GM21515 (cell line): ENCODE data around the gene ANKH.
"Not testable (repeated sequence)": the region's sequence is repeated elsewhere in the genome, so short reads cannot be mapped to it uniquely, and the experiment has no call there.

Experiments
- ATAC-seq: cut with Tn5 transposase; IDR thresholded peaks from one replicate; pipeline ENCODE4 v1.9.1; 2021; ENCODE audit not compliant: unreplicated experiment

The ANKH gene

GRCh38 chr5:14884062-14884612 is 12.6 kb upstream of the ANKH start:
- no peak for ATAC-seq

DNA sequence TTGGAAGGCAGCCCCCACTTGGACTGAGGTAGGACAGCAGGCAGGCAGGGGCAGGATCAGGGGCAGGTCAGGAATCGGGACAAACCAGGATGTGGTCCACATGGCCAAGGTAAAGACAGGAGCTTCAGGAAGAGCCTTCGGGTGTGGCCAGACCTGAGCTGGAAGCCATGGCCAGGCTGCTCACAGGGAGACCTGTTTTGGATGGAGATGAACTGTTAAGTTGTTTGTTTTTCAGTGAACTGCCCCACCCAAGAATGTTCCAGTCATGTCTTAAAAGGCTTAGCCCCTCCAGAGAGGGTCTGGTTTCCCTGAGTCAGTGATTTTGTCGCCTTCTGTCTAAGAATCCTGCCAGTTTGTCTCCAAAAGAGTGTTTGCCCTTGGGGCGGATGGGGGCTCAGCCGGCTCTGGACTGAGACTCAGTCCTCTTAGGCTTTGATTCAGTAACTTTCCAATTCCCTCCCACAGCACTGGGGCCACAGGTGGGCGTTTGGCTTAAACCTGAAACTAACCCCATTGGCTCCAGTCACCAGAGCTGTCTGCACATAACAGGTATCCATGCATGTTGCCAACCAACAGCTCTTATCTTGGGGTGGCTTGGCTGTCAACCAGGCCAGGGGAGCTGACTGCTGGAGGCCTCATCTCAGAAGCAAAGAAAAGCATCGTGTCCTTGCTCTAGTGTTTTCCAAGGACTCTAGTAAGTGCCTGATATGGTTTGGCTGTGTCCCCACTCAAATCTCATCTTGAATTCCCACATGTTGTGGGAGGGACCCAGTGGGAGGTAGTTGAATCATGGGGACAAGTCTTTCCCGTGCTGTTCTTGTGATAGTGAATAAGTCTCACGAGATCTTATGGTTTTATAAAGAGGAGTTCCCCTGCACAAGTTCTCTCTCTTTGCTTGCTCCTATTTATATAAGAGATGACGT is 11.3 kb upstream of the ANKH start:
- ATAC-seq = no peak

DNA sequence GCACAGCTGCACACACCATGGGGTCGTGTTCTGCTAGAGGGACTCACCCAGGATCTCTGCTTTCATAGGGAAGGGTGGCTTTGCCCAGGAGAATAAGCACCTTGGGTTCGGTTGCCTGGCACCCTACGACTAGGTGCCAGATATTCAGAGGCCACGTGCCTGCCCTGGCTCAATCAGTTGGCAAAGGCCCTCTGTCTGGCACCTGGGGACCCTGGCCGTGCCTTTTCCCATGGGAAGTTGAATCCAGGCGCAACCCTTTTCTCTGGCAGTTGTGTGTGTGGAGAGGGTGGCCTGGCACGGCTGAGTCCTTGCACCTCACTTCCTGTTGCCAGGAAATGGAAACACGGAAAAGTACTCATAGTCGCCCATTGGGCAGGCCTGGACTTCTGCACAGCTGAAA is 10.2 kb upstream of the ANKH start:
- ATAC-seq = no peak

DNA sequence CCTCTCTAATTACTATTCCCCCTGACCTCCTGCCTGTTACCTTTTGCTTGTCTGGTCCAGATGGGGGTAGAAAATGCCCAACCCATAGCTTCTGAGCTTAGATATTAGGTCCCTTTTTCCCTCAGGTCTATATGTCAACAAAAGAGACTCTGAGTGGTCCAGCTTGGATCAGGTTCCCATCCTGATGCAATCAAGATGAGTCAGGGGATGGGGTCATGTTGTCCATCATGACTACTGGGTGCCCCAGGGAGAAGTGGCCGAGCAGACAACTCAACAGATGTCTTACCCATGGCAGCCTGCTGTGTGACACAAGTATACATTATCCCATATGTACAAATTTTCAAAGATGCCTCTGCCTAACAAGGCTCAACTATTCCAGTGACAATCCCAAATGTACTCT is 9.1 kb upstream of the ANKH start:
- ATAC-seq = no peak

- ATAC-seq = no peak
Observed at GRCh38 chr5:14879937-14880589, 8.5 kb upstream of the ANKH start.

- ATAC-seq = no peak
Observed at GRCh38 chr5:14879393-14879792, 7.8 kb upstream of the ANKH start.

DNA sequence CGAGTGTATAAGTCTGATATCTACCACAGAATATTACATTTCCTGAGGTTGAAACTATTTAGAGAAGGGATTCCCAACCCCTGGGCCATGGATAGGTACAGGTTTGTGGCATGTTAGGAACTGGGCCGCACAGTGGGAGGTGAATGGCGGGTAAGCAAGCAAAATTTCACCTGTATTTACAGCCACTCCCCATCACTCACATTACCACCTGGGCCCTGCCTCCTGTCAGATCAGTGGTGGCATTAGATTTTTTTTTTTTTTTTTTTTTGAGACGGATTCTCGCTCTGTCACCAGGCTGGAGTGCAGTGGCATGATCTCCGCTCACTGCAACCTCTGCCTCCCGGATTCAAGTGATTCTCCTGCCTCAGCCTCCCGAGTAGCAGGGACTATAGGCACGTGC is 6.6 kb upstream of the ANKH start:
- ATAC-seq = not testable (repeated sequence)

DNA sequence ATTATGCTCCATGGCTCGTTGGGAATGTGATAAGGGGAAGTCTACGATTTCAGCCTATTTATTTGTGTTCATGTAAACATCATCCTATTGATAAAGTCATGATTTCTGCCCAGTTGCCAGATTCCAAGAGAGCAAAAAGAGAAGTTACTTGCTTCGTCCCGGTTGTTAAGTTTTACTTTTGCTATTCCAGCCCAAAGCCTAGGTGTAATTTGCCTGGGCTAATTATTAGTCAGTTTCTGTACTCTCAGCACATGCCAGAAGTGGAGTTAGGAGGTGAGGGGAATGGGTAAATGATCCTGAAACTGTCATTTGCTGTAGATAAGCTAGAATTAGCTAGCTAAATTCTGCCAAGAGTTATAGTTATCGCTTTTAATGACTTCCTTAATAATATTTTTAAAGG is 4.5 kb upstream of the ANKH start:
- ATAC-seq = no peak

DNA sequence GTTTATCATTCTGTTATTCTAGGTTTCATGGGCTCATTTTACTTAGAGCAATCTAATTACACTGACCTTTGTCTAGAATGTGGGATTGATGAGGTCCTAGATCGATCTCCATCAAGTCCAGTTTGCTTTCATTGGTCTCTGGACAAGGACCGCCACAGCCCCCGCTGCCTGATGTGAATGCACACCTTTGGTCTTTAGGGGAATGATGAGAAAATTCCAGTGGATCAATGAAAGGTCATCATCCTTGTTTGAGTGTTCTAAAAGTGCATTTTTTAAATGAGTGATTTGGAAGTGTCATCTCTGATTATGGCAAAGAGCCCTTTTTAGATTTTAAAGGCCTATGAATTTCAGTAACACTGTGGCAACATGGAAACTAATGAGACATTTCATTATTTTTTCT is 2.2 kb upstream of the ANKH start:
- ATAC-seq = no peak

- ATAC-seq = no peak
Observed at GRCh38 chr5:14873093-14873492, 1.5 kb upstream of the ANKH start.

DNA sequence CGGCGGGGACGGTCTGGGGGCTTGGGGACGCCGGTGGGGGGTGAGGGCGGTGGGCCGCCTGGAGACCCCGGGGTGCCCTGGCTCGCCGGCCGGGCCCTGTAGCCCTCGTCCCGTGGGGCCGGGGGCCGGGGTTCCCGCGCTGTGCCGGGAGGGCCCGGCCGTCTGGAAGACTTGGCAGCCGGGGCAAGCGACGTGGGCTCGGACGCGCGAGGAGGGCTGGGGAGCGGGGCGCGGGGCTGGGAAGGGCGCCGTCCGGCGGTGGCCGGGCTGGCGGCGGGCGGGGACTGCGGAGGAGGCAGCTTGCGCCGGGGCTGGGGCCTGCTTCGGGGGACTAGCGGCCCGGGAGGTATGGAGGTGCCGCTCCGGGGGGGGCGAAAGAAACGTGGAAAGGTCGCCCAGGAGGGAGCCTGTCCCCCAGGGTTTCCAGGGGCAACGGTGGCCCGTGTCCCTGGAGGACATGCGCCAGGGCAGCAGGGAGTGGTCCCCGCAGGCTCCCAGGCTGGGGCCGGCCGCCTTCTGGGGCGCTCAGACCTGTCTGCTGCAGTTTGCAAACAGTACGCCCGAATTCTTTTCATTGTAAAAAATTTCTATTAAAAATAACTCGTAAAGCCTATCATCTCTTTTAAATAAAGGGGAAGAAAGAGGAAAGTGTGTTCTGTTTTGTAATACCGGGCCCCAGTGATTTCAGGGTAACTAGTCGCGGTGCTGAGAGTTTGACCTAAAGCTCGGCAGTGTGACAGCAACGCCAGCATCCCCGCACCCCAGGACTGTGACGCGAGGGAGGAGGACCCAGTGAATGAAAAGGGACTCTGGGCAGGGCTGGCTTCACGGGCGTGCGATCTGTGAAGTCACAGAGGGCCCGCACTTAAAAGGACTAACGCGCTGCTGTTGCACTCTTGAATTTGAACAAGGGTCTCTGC is 752 bp upstream of the ANKH start:
- peak; percentile 47 for ATAC-seq

GRCh38 chr5:14870337-14871213 is 1.0 kb downstream of the ANKH start:
- ATAC-seq = no peak

- ATAC-seq = no peak
Observed at GRCh38 chr5:14869668-14870164, 1.9 kb downstream of the ANKH start.

DNA sequence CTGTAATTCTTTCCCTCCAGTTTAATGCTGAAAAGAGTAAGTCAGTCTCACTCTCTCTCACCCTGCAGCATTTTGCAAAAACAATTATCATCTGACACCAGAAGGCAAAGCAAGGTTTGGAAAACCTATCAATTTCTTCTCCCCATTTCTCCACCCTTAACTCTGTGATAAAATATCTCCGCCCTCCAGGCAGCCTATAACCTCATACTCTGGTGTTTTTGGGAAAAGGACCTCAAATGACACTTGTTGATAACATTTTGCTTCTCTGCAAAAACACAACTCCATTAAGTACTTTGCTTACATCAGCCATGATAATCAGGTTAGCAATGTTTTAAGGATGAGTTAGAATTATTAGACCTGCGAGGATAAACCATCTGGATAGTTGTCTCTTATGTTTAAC is 2.3 kb downstream of the ANKH start:
- no peak for ATAC-seq

GRCh38 chr5:14868771-14869170 is 2.8 kb downstream of the ANKH start:
- no peak for ATAC-seq

DNA sequence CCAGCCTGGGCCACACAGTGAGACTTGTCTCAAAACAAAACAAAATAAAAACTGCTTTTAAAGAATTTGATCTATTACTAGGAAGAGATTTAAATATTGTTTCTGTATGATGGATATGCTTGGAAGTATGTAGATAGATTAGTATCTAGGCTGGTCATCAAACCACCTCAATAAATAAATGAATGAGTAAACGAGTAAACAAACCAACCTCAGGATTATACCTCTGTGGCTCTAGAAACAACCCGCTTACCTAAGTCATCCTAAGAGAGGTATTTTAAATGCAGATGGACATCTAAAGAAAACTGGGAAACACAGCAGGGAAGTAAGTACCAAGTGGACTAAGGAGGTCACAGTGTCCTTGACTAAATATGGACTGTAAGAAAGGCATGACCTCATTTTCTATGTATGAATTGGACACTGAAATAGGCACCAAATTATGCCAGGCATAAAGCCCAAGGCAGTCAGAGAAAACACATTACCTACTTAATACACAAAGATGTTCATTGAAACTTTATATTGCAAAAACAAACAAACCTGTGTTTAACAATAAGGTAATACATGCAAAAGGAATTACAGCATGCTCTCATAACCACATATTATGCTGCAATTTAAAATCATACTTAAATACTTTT is 7.3 kb downstream of the ANKH start:
- no peak for ATAC-seq

DNA sequence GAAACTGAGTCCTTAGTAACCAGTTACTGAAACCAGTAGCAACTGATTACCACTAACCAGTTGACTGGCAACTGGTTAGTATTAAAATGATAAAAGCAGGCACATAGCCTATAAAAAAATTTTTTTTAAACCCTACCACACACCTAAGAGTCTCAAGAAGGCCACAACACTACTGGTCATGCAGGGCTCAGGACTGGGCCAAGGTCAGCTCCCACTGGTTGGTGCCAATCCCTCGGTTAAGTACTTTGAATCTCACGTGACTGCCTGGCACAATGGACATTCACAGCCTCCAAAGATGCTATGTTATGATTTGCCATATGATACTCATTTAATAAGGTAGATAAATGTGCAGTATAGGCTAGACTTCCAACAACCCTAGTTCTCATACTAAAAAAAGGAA is 8.5 kb downstream of the ANKH start:
- no peak for ATAC-seq

- ATAC-seq = no peak
Observed at GRCh38 chr5:14861123-14861765, 10.3 kb downstream of the ANKH start.

DNA sequence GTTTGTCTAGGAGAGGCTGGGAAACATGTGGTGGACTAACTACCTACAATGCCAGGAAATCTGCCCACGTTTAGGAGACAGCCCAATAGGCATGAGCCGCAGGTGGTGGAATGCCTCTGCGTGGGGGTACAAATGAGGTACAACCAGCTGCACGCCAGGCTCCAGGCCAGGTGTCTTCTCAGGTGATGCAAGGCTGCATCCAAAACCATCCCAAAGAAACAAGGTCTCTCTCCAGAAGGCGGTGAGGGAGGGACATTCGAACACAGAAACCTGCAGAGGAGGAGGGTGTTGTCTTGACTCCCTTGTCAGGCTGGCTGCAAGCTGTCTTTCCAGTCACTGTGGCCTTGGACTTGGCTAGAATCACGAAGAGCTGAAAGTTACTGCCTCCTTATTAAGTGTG is 11.6 kb downstream of the ANKH start:
- ATAC-seq = no peak
